ENCODE data around the gene AKR1B15. TPM values are rescaled to one million over a fixed set of nuclear protein-coding genes. Genes with fewer than 3 reads are reported as not detected.
A peak's percentile ranks its signal among the peaks of the same experiment; 100 is the strongest.

AKR1B15 gene
- total RNA-seq, 4 donors from 2014 or later: not detected

DNA sequence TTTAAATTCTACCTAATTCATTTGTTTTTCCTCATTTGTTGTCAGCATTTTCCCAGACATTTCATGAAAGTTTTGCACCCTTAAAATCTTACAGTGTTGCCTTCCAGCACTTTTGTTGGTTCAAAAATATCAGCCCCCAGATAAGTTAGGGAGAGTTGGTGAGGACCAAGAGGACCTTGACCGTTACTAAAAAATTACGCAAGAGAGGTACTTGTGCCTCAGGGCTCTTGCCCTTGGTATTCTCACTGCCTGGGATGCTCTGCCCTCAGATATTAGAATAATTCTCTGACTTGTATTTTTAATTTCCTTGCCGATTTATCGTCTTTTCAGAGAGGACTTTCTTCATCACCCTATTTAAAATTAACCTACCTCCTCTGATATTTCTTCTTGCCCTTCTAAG is 3.5 kb upstream of the AKR1B15 start:
- 88 to 92% methylated on average over 4 of the region's 4 CpGs for WGBS, 2 donors
- intact Hi-C loops (cut with DNase I; ENCODE audit: low total_unique reads): no loop called here

DNA sequence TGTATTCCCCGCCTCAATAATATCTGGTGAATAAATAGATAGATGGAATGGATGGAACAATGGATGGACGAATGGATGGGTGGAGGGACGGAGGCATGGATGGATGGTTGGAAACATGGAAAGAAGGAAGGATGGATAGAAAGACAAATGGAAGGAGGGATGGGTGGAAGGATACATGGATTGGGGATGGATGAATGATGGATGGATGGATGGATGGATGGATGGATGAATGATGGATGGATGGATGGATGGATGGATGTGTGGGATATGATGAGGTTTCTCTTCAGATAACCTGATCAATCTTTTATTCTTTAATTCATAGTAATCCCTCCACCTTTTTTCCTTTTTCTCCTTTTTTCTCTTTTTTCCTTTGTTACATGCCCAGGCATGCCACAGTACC is 3.0 kb upstream of the AKR1B15 start:
- 96 to 97% methylated on average over 3 of the region's 3 CpGs for WGBS, 2 donors
- no peak for DNase-seq (ENCODE audit: low spot score in 2 of 2)
- TF ChIP-seq, protein P1, sequence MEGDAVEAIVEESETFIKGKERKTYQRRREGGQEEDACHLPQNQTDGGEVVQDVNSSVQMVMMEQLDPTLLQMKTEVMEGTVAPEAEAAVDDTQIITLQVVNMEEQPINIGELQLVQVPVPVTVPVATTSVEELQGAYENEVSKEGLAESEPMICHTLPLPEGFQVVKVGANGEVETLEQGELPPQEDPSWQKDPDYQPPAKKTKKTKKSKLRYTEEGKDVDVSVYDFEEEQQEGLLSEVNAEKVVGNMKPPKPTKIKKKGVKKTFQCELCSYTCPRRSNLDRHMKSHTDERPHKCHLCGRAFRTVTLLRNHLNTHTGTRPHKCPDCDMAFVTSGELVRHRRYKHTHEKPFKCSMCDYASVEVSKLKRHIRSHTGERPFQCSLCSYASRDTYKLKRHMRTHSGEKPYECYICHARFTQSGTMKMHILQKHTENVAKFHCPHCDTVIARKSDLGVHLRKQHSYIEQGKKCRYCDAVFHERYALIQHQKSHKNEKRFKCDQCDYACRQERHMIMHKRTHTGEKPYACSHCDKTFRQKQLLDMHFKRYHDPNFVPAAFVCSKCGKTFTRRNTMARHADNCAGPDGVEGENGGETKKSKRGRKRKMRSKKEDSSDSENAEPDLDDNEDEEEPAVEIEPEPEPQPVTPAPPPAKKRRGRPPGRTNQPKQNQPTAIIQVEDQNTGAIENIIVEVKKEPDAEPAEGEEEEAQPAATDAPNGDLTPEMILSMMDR (IDR thresholded peaks at IDR 0.05): no peak
- no peak for TF ChIP-seq POLR2A (IDR thresholded peaks at IDR 0.05)
- no peak overlapping the region for H3K4me3 ChIP-seq (ENCODE audit: low read depth, poor library complexity, severe bottlenecking)
- intact Hi-C loops (cut with DNase I; ENCODE audit: low total_unique reads): no loop called here

More for the DNA sequence above, 3.5 kb upstream of the AKR1B15 start:
- no peak for TF ChIP-seq POLR2A (IDR thresholded peaks at IDR 0.05)
- TF ChIP-seq, protein P1 (IDR thresholded peaks at IDR 0.05): no peak
- no peak overlapping the region for H3K4me3 ChIP-seq (ENCODE audit: low read depth, poor library complexity, severe bottlenecking)
- DNase-seq (ENCODE audit: low spot score in 2 of 2): no peak

DNA sequence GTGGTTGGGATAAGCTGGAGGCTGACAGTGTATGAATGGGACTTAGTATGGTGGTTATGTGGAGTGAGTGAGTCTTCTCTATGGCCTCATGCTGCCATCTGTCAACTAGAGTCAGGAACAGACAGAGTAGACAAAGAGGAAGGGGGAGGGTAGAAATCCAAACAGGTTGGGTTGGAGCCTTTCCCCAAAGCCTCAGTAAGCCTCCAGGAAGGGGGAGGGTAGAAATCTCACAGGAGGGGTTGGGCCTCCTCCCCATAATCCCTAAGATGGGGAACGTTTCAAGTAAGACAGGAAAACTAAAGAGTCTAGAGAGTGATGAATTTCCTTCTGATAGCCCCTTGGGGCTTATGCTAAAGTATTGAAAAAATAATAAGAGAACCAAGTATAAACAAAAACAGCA is 2.0 kb upstream of the AKR1B15 start:
- no peak for DNase-seq (ENCODE audit: low spot score in 2 of 2)
- H3K4me3 ChIP-seq (ENCODE audit: low read depth, poor library complexity, severe bottlenecking): no peak overlapping the region
- TF ChIP-seq, protein P1 (IDR thresholded peaks at IDR 0.05): no peak
- no peak for TF ChIP-seq POLR2A (IDR thresholded peaks at IDR 0.05)

DNA sequence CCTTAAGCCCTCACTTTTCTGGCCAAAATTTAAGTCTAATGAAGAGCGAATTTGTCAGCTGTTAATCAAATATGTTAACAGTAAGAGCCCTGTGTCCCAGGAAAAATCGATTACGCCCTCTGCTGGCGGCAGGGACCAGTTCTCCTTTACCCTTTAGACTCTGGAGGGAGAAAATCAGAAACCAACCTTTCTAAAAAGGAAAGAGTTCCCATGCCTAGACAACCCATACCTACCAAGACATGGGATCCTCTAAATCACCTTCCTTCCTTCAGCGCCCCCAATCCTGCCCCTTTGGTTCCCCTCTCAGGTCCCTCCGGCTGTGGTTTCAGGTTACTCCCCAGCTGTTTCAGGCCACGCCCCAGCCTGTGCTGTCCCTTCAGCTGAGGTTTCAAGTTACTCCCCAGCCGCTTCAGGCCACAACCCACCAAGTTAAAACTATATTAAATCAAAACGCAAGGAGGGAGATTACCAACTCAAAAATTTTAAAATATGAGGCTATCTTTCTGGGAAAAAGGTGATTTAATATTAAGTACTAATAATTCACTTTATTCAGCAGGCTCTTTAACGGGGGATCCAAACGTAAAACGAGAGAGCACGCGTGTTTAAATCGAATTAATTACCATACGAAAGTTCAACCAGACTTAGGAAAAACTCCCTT is 1.4 kb upstream of the AKR1B15 start:
- TF ChIP-seq POLR2A (IDR thresholded peaks at IDR 0.05): no peak
- TF ChIP-seq, protein P1 (IDR thresholded peaks at IDR 0.05): peak in 1 of 3 donors; percentile 92
- intact Hi-C loops (cut with DNase I; ENCODE audit: low total_unique reads): no loop called here
- WGBS, 2 donors: 7% methylated on average over 16 of the region's 16 CpGs
- DNase-seq (ENCODE audit: low spot score in 2 of 2): peak; percentile 63 to 93
- H3K4me3 ChIP-seq (ENCODE audit: low read depth, poor library complexity, severe bottlenecking): no peak overlapping the region

More for the DNA sequence above, 2.0 kb upstream of the AKR1B15 start:
- intact Hi-C loops (cut with DNase I; ENCODE audit: low total_unique reads): no loop called here
- WGBS, 2 donors: 0% methylated on average over 1 of the region's 1 CpG

DNA sequence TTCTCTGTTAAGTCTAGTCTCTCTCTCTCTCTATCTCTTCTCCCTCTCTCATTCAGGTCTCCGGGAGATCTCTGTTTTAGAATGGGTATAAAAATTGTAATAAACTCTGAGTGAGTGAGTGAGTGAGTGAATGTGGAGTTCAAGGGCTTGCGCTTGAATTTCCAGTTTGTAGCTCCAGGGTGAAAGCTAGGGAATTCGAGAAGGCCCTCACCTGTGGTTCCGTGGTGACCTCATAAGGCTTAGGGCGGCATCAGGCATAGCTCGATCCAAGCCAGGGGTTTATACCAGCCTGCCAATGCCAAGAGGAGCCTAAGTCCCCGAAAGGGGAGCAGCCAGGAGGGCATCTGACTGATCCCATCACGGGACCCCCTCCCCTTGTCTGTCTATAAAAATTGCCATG is 456 bp downstream of the AKR1B15 start:
- TF ChIP-seq, protein P1 (IDR thresholded peaks at IDR 0.05): no peak
- no peak for TF ChIP-seq POLR2A (IDR thresholded peaks at IDR 0.05)
- intact Hi-C loops (cut with DNase I; ENCODE audit: low total_unique reads): no loop called here
- no peak for DNase-seq (ENCODE audit: low spot score in 2 of 2)
- no peak overlapping the region for H3K4me3 ChIP-seq (ENCODE audit: low read depth, poor library complexity, severe bottlenecking)
- WGBS, 2 donors: 77 to 85% methylated on average over 8 of the region's 8 CpGs

DNA sequence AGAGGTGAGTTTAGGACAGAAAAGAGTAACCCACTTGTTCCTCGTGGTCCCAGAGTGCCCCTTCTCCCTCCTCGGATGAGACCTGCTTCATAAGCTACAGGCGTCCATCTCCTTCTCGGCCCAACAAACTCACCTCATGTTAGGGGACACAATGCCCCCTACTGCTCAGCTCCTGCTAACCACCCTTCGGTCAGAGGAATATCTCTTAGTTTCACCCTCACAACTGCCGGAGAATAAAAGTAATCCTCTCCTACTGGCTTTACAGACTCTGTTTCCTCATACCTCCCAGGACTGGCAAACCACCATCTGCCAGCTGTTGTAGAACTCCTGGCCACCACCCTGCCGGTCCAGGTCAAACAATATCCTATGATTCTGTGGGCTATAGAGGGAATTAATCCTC is 3.2 kb downstream of the AKR1B15 start:
- TF ChIP-seq, protein P1 (IDR thresholded peaks at IDR 0.05): no peak
- no peak for TF ChIP-seq POLR2A (IDR thresholded peaks at IDR 0.05)
- no peak for DNase-seq (ENCODE audit: low spot score in 2 of 2)
- intact Hi-C loops (cut with DNase I; ENCODE audit: low total_unique reads): no loop called here
- 81 to 84% methylated on average over 7 of the region's 7 CpGs for WGBS, 2 donors
- no peak overlapping the region for H3K4me3 ChIP-seq (ENCODE audit: low read depth, poor library complexity, severe bottlenecking)

All from lower leg skin (tissue), 4 donors.